ENCODE data around the gene PYHIN1. TPM values are rescaled to one million over a fixed set of nuclear protein-coding genes. Genes with fewer than 3 reads are reported as not detected.

Gene PYHIN1
- total RNA-seq, 2 donors from 2014 or later = not detected

DNA sequence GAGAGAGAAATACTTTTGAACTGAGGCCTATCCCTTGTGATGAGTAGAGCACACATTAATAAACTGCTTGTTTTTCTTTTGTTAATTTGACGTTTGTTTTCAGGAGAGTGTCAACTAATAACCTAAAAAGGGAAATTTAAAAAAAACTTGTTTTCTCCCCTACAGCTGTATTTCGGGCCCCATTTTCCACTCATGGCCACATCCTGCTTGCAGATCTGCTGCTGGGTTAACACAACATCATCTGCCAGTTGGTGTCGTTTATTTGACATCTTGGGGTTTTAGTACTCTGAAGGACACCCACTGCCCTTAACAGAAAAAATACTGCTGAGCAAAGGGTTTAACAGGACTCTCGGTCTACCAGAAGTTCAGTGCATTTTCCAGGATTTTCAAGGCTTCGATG lies 848 bp upstream of the PYHIN1 start:
- Histone ChIP-seq H3K4me3 (ENCODE audit: low read length) (no peak overlapping the region), H3K36me3 (ENCODE audit: control insufficient read depth, insufficient read depth, low read length) (no peaks in the 10 kb centered on the region), H3K27ac (ENCODE audit: low read depth, low read length) (no peak overlapping the region), H3K4me1 (ENCODE audit: control insufficient read depth, insufficient read depth, low read length) (no peaks in the 10 kb centered on the region), H3K9me3 (ENCODE audit: control insufficient read depth, low read length) (peaks cover 6% of the 10 kb centered on the region), H3K27me3 (ENCODE audit: control insufficient read depth, insufficient read depth, low read length, poor library complexity, severe bottlenecking) (no peaks in the 10 kb centered on the region), H3K9ac (ENCODE audit: extremely low read depth, low read length, poor library complexity, severe bottlenecking) (no peak overlapping the region)
- H3K27me3 Mint-ChIP-seq (ENCODE audit: insufficient read depth) = no peaks in the 10 kb centered on the region
- no peak overlapping the region for H3K27ac Mint-ChIP-seq
- no peak overlapping the region for H3K4me3 Mint-ChIP-seq
- H3K9me3 Mint-ChIP-seq = peaks cover 11% of the 10 kb centered on the region
- WGBS, 2 experiments (ENCODE audit: insufficient coverage in 1 of 2, insufficient read length in 1 of 2) = 85 to 93% methylated on average over 3 to 5 of the region's 5 CpGs
- TF ChIP-seq, protein P1, sequence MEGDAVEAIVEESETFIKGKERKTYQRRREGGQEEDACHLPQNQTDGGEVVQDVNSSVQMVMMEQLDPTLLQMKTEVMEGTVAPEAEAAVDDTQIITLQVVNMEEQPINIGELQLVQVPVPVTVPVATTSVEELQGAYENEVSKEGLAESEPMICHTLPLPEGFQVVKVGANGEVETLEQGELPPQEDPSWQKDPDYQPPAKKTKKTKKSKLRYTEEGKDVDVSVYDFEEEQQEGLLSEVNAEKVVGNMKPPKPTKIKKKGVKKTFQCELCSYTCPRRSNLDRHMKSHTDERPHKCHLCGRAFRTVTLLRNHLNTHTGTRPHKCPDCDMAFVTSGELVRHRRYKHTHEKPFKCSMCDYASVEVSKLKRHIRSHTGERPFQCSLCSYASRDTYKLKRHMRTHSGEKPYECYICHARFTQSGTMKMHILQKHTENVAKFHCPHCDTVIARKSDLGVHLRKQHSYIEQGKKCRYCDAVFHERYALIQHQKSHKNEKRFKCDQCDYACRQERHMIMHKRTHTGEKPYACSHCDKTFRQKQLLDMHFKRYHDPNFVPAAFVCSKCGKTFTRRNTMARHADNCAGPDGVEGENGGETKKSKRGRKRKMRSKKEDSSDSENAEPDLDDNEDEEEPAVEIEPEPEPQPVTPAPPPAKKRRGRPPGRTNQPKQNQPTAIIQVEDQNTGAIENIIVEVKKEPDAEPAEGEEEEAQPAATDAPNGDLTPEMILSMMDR (conservative IDR thresholded peaks at IDR 0.05) = no peak
- no peaks in the 10 kb centered on the region for H3K36me3 Mint-ChIP-seq (ENCODE audit: low read depth)
- H3K4me1 Mint-ChIP-seq = no peaks in the 10 kb centered on the region
- no peak for DNase-seq

DNA sequence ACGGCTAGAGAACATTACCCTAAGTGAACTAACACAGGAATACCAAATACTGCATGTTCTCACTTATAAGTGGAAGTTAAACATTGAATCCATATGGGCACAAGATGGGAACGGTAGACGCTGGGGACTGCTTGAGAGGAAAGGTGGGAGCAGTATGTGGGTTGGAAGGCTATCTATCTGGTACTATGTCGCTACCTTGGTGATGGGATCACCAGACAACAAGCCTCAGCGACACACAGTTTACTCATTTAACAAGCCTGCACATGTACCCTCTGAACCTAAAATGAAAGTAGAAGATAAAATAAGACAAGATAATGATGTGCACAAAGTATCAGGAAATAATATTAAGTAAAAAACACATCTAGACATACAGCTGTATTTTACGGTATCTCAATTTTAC lies 819 bp downstream of the PYHIN1 start:
- no peak for DNase-seq
- no peaks in the 10 kb centered on the region for H3K4me1 Mint-ChIP-seq
- H3K36me3 ChIP-seq (ENCODE audit: control insufficient read depth, insufficient read depth, low read length) = no peaks in the 10 kb centered on the region
- no peak overlapping the region for H3K4me3 Mint-ChIP-seq
- H3K27ac ChIP-seq (ENCODE audit: low read depth, low read length) = no peak overlapping the region
- no peaks in the 10 kb centered on the region for H3K27me3 Mint-ChIP-seq (ENCODE audit: insufficient read depth)
- H3K9ac ChIP-seq (ENCODE audit: extremely low read depth, low read length, poor library complexity, severe bottlenecking) = no peak overlapping the region
- peaks cover 1% of the 10 kb centered on the region for H3K9me3 ChIP-seq (ENCODE audit: control insufficient read depth, low read length)
- no peak overlapping the region for H3K27ac Mint-ChIP-seq
- H3K36me3 Mint-ChIP-seq (ENCODE audit: low read depth) = no peaks in the 10 kb centered on the region
- H3K4me1 ChIP-seq (ENCODE audit: control insufficient read depth, insufficient read depth, low read length) = no peaks in the 10 kb centered on the region
- no peaks in the 10 kb centered on the region for H3K27me3 ChIP-seq (ENCODE audit: control insufficient read depth, insufficient read depth, low read length, poor library complexity, severe bottlenecking)
- peaks cover 6% of the 10 kb centered on the region for H3K9me3 Mint-ChIP-seq
- TF ChIP-seq, protein P1 (conservative IDR thresholded peaks at IDR 0.05) = no peak
- H3K4me3 ChIP-seq (ENCODE audit: low read length) = no peak overlapping the region
- WGBS, 2 experiments (ENCODE audit: insufficient coverage in 1 of 2, insufficient read length in 1 of 2) = 99 to 100% methylated on average over 2 to 5 of the region's 6 CpGs

DNA sequence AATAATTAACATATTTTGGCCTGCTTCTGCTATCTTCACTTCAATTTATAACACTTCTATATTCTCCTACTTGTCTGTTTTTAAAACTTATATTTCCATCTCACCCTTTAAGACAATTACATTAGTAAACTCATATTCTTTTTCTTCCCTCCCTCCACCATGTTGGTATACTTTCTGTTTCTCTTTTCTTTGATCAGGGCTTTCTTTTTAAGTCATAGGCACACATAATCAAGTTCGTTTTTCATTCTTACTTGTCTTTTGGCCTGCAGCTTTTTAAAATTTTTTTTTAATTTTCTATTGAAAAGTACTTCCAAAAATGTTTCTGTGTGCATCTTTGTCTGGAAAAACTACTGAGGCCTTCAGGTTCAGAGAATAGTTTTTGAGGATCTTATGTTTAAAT lies 2.3 kb downstream of the PYHIN1 start:
- Histone ChIP-seq H3K4me1 (ENCODE audit: control insufficient read depth, insufficient read depth, low read length) (no peaks in the 10 kb centered on the region), H3K36me3 (ENCODE audit: control insufficient read depth, insufficient read depth, low read length) (no peaks in the 10 kb centered on the region), H3K9me3 (ENCODE audit: control insufficient read depth, low read length) (no peaks in the 10 kb centered on the region), H3K27me3 (ENCODE audit: control insufficient read depth, insufficient read depth, low read length, poor library complexity, severe bottlenecking) (no peaks in the 10 kb centered on the region), H3K9ac (ENCODE audit: extremely low read depth, low read length, poor library complexity, severe bottlenecking) (no peak overlapping the region), H3K4me3 (ENCODE audit: low read length) (no peak overlapping the region), H3K27ac (ENCODE audit: low read depth, low read length) (no peak overlapping the region)
- H3K9me3 Mint-ChIP-seq = peaks cover under 1% of the 10 kb centered on the region
- H3K27me3 Mint-ChIP-seq (ENCODE audit: insufficient read depth) = no peaks in the 10 kb centered on the region
- TF ChIP-seq, protein P1 (conservative IDR thresholded peaks at IDR 0.05) = no peak
- no peak overlapping the region for H3K27ac Mint-ChIP-seq
- H3K4me1 Mint-ChIP-seq = no peaks in the 10 kb centered on the region
- no peaks in the 10 kb centered on the region for H3K36me3 Mint-ChIP-seq (ENCODE audit: low read depth)
- WGBS, 2 experiments (ENCODE audit: insufficient coverage in 1 of 2, insufficient read length in 1 of 2) = 81% methylated on average over 1 of the region's 1 CpG; no CpG with 5 or more reads in 1 of the 2 experiments
- no peak overlapping the region for H3K4me3 Mint-ChIP-seq
- DNase-seq = no peak

Data from endodermal cell (in vitro differentiated cells).